Measurements from ENCODE around the gene LRCH1.
A peak's percentile ranks its signal among the peaks of the same experiment; 100 is the strongest.

The LRCH1 gene

DNA sequence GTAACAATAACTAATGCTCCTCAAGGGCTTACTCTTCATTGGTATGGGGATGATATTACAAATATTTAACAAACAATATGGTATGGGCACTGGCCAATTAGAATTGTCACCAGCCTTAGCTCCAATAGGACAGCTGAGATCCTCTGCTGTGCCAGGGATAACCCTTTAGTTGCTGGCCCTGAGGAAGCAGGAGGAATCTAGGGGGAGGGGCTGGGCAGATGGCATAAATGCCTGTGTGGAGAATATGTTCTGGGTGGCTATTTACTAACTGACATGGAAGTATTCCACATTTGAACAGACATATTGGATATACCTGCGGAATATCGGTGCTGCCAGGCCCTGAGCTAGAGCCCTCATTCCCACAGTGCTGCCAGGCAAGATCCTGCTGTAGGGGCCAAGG lies 16.6 kb upstream of the LRCH1 start:
- no peak for DNase-seq

DNA sequence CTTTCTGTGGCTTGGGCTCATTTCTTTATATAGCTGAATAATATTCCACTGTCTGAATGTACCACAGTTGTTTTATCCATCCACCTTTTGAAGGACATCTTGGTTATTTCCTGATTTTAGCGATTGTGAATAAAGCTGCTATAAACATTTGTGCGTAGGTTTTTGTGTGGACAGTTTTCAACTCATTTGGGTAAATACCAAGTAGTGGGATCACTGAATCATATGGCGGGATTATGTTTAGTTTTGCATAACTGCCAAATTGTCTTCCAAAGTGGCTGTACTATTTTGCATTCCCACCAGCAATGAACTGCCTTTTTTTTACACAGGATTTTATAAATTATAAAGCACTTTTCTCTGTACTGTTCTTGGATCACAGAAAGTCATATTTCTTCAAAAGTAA lies 13.7 kb upstream of the LRCH1 start:
- DNase-seq = no peak

DNA sequence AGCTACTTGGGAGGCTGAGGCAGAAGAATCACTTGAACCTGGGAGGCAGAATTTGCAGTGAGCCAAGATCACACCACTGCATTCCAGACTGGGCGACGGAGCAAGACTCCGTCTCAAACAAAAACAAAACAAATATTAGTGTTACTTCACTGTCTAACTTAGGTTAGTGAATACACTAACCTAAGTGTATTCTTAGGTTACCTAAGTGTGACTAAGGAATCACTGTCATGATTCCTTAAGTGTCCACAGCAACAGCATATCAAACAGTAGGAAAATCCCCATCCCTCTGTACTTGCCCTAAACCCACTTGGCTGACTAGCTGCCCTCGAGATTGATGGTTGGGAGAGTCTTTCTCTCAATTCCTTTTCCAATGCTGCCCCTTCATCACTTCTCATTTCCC lies 11.8 kb upstream of the LRCH1 start:
- DNase-seq = no peak

DNA sequence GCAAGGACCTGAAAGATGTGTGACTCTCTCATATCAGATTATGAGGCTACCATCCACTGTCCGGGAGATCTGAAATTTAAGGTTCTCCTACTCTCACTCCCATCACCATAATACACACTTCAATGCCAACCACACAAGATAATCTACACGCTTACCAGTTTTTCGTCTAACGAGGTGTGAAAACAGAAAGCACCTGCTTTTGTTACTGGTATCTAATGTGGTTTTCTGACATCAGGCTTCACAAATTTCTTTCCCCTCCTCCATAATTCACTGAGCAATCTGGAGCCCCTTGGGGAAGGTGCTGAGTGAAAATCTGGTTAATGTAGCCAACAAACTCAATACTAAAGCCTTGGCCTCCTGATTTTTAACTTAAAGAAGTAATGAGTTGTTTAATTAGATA lies 10.1 kb upstream of the LRCH1 start:
- DNase-seq = no peak

DNA sequence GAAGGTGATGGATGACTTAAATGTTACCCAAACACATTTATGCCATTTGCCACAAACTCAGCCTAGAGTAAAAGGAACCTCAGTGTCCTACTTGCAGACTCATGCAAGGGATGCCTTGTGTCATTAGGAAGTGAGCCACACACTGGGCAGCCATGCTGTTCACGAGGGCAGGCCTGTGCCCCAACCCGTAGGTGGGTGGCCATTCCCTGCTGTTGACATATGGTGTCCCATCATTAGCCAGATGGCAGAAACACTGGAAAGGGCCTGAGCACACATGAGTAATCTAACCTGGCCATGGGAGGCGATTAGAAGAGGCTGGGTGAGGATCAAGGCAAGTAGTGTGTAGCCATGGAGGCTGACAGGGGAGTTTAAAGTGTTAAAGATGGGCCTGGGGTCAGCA lies 9.7 kb upstream of the LRCH1 start:
- no peak for DNase-seq

DNA sequence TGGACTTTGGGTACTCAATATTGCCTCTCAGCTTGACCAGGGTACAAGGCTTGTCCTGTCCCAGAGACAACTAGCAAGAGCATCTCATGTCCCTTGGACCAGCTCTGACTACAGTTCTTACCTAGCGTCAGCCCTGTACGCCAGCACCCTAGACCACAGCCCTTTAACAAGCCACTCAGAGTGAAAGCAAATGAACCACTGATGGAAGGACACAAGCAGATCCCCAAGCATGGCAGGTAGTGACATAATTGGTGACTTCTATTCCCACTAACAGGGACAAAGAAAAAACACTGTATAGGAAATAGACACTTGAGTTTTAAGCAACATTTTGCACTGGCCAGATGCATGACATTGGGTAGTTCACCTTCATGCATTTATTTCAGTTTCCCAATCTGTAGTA lies 8.8 kb upstream of the LRCH1 start:
- DNase-seq = no peak

DNA sequence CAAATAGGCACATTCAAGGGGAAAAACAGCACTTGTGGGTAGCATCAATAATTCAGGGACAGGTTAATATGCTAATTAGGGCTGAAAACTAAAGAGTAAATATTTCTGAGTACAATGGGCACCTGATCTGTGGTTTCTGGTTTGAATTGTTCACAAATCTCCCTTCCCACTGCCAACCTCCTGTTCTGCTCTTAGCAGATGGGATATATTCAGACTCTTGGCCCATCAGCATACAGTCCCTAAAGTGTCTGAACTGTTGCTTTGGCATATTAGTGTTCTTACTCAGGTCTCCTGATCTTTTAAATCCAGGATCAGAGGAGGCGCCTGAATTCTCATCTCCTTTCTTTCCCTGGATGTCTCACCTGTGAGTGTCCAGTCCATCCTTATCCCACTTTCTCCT lies 8.2 kb upstream of the LRCH1 start:
- no peak for DNase-seq

DNA sequence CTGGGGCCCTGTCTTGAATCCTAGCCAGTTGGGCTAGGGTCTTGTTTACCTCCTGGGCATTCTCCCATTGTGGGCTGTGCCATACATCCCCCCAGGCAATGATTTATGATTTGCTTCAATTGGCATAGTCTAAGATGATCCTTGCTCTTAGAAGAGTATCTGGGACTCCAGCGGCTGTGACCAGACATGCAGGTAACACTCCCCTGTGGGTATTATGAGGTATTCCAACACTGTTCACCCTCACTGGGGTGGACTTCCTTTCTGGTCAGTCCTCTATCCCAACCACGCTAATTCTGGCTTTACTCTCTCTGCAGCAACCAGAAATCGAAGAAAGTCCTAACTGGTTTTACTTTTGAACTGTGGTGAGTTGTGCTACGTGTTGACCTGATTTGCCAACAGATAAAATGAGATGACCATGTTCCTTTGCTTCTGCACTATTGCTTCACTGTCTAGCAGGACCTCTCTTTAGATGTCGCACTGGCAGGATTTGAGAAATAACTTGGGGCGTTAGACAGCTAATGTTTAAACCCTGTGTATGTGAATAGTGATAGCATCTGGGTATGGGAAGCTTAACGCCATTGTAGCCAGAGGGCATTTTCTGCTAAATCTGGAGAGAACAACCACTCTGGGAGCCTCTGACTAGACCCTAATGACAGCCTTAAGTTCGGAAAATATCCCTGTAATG lies 6.7 kb upstream of the LRCH1 start:
- no peak for DNase-seq

DNA sequence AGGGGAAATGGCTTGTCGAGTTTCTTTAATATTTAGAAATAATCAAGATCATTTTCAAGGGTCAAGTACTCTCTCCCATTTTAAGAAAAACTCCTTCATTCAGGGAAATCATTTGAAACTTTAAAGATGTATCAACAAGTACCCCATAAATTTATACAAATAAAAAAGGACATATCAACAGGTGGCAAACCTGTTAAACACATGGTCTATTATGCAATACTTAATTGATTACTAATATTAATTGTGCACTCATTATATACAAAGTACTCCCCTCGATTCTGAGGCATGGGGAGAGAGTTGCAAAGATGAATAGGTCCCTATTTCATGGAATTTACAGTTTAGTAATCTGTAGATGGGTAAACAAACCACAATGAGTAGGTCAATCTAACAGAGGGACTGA lies 2.1 kb upstream of the LRCH1 start:
- no peak for DNase-seq

DNA sequence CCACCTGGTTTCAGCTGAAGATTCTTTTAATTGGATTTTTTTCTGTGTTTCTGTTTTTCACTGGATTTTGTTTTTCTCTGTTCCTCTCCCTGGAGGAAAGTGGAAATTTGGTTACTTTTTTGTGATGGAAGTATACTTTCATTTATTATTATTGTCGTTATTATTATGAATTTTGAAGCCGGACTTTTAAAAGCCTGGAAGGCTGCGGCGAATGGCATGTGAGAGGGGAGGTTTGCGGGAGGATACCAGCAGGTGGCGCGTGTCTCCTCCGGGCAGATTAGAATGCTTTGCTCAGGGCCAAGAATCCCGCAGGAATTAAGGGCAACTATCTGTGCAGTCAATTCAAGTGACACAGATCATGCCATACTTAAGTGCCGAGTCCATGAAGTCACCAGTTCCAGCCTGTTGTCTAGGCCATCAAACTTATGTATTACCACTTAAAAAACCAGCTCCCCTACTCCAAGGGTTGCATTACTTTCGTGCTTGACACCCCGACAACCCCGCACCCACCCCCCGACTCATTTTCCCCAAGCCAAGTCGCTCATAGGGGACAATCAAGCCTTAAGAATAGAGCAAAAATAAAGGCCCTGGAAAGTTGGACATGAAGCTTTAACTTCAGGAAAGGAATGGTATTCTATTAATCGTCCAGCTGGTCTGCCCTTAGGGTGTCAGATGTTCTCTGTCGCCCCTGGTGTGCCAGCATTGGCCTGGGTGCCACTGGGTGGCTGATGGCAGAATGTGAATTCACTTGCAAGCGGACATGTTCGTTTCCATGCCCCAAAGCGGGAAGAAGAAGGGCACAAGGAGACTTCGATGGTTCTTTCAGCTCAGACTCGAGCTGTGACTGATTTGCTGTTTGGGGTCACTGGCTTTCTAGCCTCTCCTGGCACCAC lies 1.3 kb upstream of the LRCH1 start:
- DNase-seq = peak; percentile 55

DNA sequence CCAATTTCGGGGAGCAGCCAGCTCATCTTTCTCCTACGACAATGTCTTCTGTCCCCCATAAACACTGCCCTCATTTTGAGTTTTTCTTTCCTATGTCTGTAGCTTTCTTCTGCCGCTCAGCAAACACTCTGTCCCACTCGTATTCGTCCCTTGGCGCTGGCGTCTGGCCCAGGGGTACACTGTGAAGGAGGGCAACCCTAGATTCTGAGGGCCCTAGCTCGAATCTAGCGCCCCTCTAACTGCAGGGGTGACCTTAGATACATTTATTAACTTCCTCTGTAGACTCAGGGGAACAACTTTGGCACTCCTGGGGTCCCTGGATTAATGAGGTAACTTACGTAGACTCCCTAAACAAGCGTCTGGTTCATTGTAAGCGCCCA lies 677 bp upstream of the LRCH1 start:
- DNase-seq = no peak

DNA sequence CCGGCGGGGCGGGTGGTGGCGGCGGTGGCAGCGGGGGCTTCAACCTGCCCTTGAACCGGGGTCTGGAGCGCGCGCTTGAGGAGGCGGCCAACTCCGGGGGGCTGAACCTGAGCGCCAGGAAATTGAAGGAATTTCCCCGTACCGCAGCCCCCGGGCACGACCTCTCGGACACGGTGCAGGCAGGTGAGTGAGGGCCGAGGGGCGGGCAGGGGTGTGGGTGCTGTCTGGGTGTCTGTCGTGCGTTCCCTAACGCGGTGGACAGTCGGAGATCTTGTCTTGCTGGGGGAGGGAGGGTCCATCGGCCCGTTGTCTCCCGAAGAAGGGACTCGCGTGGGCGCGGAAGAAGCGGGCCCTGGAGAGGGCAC lies 533 bp downstream of the LRCH1 start:
- DNase-seq = no peak

DNA sequence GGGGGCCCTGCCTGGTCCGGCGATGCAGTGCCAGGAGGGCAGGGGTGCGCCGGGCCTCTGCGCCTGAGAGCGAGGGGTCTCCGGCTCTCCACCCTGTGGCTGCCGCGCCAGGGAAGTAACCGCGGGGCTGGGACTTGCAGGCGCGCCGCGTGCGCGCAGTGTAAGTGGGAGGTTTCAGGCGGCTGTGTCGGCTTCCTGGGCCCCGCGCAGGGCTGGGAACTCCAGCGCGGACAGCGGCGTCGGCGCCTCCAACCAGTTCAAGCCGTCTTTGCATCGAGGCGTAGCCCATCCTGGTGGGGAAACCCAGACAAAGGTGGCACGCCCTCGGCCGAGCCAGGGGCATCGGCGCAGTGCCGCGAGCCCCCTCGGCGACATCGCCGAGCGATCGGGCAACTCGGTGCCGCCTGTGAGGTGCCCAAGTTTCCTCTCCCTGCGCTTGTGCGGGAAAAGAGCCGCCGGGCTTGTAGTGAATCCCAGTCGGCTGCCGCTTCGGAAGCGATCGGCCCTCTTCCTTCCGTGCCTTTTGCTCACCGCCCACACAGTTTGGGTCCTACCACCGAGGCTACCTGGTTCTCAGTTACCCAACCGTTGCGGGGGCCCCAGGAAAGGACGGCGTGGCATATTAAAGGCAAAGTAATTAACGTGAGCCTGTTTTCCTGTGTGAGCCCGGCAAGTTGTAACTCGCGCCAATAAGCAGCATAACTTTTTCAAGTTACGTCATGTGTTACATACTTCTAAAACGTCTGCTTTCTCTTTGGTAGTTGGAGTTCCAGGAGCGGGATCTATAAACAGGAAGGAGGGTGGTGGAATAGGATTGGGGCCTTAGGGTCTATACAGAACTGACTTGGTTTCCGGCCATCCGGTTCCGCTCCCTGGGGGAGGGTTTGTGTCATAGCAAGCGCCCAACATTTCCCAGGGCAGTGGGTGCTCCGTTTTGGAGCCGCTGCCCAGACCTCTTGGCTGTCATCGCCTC lies 1.2 kb downstream of the LRCH1 start:
- DNase-seq = peak; percentile 57

DNA sequence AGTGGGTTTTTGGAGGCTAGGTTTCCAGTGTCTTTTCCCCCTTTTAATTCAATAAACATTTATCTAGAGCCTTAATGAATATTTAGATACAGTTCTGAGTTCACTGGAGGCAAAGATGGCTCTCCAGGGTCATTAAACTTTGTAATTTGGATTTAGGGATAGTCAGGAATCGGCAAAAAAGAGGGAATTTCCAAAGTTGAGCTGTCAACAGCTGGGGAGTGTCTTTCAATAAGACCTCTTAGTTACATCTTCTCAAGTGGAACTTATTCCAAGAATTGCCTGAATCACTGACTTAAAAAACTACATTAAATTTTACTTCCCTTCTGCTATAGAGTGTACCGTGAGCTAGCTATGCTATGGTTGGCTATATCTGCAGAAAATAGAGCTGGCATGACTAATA lies 2.0 kb downstream of the LRCH1 start:
- DNase-seq = no peak

DNA sequence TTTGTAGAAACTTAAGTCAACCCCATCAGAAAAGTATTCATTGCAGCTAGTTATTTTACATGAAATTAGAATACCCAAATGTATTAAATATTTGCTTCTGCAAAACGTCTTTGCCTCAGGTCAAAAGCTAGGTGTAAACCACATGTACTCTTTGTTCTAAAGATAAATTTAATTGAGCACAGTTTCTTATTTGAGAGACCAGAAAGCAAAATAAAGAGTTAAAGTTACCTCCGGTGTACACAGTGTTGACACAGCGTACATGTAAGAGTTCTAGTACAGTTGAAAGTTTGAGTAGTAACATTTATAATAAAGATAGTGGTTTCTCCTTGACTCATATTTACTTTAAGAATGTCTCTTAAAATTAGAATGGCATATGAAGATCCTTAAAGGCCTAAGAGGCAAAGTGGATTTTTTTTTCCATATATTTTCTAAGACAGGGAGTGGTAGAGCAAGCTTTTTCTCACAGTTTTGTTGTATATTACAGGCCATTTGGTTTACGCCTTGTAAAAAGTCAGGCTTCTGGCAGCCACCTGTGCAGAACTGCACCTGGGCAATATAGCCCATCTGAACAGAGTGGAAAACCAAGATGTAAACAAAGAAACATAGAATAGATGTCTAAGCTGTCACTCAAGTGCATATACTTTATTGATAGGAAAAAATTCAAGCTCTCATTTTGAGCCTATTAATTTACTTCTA lies 2.9 kb downstream of the LRCH1 start:
- no peak for DNase-seq

DNA sequence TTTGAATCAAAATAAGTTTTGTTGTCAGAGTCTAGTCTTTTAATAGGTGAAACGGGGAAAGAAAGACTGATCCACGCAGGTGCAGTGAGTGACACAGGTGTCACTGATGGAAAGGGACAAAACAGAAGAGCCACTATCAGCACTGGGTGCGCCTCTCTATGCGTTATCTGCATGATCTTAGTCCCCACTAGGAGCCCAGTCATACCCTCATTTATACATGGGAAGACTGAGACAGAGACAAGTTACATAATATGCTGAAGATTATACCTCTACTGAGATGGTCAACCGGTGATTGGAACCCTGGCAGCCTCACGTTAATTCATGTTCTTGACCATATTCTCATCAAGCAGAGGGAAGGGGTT lies 3.4 kb downstream of the LRCH1 start:
- no peak for DNase-seq

DNA sequence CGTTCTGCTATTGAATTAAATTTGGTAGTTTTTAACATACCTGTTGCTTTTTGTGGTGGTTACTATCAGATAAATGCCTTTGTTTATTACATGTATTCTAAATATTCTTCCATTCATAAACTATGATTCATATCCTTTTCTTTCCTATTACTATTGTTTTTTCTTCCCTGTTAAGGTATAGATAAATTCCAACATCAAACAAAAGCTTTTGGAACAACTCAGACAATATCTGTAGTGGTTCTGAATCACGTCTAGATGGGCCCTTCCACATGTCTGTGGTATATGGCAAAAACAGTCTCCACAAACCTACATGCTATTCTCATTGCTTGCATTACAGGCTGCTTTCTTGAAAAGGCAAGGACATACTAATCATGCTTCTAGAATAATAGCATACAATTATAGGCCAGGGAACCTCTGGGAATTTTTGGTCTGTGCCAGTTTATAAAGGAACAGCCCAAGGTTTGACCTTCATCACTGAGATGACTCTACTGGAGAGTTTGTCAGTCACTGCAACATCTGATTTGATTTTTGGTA lies 6.4 kb downstream of the LRCH1 start:
- no peak for DNase-seq

DNA sequence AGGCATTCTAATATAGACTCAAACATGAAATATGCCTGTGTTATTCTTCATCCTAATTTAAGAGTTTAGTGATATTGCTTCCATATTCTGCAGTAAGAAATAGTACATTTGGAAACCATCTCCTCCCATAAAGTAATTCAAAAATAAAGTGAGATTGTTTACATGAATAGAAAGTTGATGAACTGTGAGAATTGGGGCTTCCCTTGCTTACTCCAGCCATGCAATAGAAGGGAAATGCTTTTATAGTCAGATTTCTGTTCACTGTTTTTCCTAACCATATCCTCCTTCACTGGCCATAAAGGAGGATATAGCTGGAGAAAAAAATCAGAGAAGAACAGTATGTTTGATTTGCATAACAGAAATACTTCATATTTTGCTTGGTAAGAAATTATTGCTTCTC lies 7.8 kb downstream of the LRCH1 start:
- DNase-seq = no peak

DNA sequence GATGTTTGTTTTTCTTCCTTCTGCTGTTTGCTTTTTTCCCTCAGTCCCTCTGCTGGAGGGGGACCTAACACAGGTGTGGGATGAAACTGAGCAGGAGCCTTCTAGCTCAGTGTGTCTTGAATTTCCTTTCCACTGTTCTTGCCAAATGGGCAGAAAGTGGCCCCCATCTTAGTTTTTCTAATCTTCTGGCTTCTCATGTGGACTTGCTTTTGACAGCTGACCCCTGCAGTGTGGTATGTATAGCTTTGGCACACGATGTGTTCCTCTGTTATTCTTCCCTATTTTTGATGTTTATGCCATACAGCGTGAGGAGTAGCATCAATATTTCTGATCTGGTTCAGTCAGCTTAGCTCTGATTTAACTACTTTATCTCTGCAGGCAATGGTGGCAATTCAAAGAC lies 8.3 kb downstream of the LRCH1 start:
- DNase-seq = no peak

DNA sequence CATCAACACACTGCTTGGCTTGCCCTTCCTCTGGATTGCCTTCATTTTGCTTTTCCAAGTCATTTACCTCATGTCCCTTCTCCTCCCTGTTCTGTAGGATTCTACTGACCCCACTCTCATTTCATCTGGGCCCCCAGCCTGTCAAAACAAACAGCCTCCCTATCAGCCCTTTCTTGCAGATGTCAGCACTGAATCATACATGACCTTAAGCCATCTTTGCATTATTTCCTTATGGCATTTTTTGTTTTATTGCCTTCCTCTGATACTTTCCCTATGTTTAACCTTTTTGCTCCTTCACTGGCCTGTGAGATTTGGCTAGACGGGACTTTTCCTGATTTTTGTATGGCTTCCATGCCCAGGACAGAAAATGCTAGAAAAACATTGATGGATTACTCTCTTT lies 8.7 kb downstream of the LRCH1 start:
- DNase-seq = no peak

DNA sequence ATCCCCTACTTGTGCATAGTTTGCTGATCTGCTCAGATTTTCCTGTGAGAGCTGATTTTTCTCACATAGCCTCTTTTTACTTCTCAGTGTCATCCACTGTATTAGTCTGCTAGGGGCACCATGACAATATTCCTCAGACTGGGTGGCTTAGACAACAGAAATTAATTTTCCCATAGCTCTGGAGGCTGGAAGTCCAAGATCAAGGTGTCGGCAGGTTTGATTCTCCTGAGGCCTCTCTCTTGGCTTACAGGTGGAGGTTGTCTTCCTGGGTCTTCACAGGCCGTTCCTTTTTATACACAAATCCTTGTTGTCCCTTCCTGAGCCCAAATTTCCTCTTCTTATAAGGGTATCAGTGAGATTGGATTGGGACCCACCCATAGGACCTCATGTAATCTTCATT lies 9.2 kb downstream of the LRCH1 start:
- DNase-seq = no peak

DNA sequence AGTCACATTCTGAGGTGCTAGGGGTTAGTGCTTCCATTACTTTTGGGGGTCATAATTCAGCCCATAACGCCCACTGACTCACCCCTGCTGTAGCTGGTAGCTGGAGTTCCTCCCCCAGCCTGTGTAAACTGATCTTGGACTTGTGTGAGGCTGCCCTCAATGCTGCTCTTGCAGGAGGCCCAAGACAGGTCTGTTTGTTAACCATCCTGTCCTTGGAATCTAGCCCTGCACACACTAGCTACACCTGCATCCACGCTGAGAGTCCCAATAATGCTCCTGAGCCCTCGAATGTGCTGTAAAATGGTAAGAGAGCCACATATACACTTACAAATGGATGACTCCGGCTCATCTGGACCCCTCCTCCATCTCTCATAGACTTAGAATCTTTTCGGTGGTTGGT lies 9.6 kb downstream of the LRCH1 start:
- no peak for DNase-seq
